Osteoblast (primary cell): ENCODE measurements around the gene BAHD1. TPM values are rescaled to one million over a fixed set of nuclear protein-coding genes. Genes with fewer than 3 reads are reported as not detected.
A peak's percentile ranks its signal among the peaks of the same experiment; 100 is the strongest.

Experiments
- DNase-seq: peaks from one replicate; pipeline ENCODE4 v3.0.0; 2011; ENCODE audit warnings: low spot score, mixed read lengths; ENCODE audit not compliant: insufficient read length; ENCODE audit errors: missing footprints
- H2AFZ ChIP-seq: 2 replicates; pipeline ENCODE4 v1.6.0; 2011; ENCODE audit warnings: mild to moderate bottlenecking, low read length
- H3K27ac ChIP-seq: 2 replicates; pipeline ENCODE4 v1.5.1; 2011; ENCODE audit warnings: mild to moderate bottlenecking, low read depth, low read length, moderate library complexity
- H3K27me3 ChIP-seq: 2 replicates; pipeline ENCODE4 v1.6.0; 2012; ENCODE audit warnings: mild to moderate bottlenecking, control low read depth, inconsistent platforms, low read length, moderate library complexity; ENCODE audit not compliant: insufficient read depth
- H3K36me3 ChIP-seq: 2 replicates; pipeline ENCODE4 v1.5.1; 2011; ENCODE audit warnings: mild to moderate bottlenecking, low read length, control low read depth, moderate library complexity; ENCODE audit not compliant: insufficient read depth
- H3K4me1 ChIP-seq: 2 replicates; pipeline ENCODE4 v1.5.1; 2011; ENCODE audit warnings: mild to moderate bottlenecking, low read length, control low read depth, moderate library complexity; ENCODE audit not compliant: insufficient read depth
- H3K4me2 ChIP-seq: 2 replicates; pipeline ENCODE4 v1.6.0; 2011; ENCODE audit warnings: mild to moderate bottlenecking, low read length; ENCODE audit not compliant: insufficient read depth
- H3K4me3 ChIP-seq: fragments of 200-600 bp; sonication (generic); 3 replicates; pipeline ENCODE4 v1.5.1; 2012; ENCODE audit warnings: mild to moderate bottlenecking, low read length, inconsistent platforms; ENCODE audit not compliant: insufficient read depth
- H3K79me2 ChIP-seq: 2 replicates; pipeline ENCODE4 v1.6.0; 2012; ENCODE audit warnings: mild to moderate bottlenecking, low read length, control low read depth, inconsistent platforms; ENCODE audit not compliant: insufficient read depth
- H3K9me3 ChIP-seq: 2 replicates; pipeline ENCODE4 v1.5.1; 2011; ENCODE audit warnings: low read depth, low read length, control low read depth
- H4K20me1 ChIP-seq: 2 replicates; pipeline ENCODE4 v1.6.0; 2012; ENCODE audit warnings: mild to moderate bottlenecking, low read length, control low read depth; ENCODE audit not compliant: insufficient read depth
- CTCF ChIP-seq: IDR thresholded peaks from 2 replicates; pipeline ENCODE4 v1.5.1; 2011; ENCODE audit warnings: mild to moderate bottlenecking, low read depth, low read length, moderate library complexity; ENCODE audit errors: extremely low read depth
- total RNA-seq: library from RNA; depleted of rRNA; stranded (reverse); fragments of >200 nt; gene quantifications from 2 replicates; pipeline ENCODE4 v1.2.3, GENCODE V29; 2012

Gene BAHD1
- total RNA-seq, 1 donor, result 10.5 TPM

GRCh38 chr15:40446144-40446543, 5.4 kb downstream of the BAHD1 start:
- DNase-seq, result peak; percentile 51
- Histone ChIP-seq H3K79me2 (peaks cover 69% of the 10 kb centered on the region), H3K27ac (no peak overlapping the region), H3K27me3 (no peaks in the 10 kb centered on the region), H3K4me3 (no peak overlapping the region), H3K9me3 (no peaks in the 10 kb centered on the region), H3K36me3 (no peaks in the 10 kb centered on the region), H4K20me1 (peaks cover 72% of the 10 kb centered on the region), H3K4me2 (no peak overlapping the region), H2AFZ (no peak overlapping the region), H3K4me1 (peaks cover 7% of the 10 kb centered on the region)
- no peak for TF ChIP-seq CTCF

GRCh38 chr15:40448354-40448753, 7.6 kb downstream of the BAHD1 start:
- Histone ChIP-seq H3K27me3 (no peaks in the 10 kb centered on the region), H4K20me1 (peaks cover 81% of the 10 kb centered on the region), H3K4me1 (peaks cover 7% of the 10 kb centered on the region), H3K79me2 (peaks cover 71% of the 10 kb centered on the region), H2AFZ (no peak overlapping the region), H3K27ac (no peak overlapping the region), H3K4me3 (no peak overlapping the region), H3K9me3 (no peaks in the 10 kb centered on the region), H3K4me2 (no peak overlapping the region), H3K36me3 (no peaks in the 10 kb centered on the region)
- DNase-seq, result no peak
- no peak for TF ChIP-seq CTCF

GRCh38 chr15:40449275-40449674, 8.5 kb downstream of the BAHD1 start:
- DNase-seq, result peak; percentile 81

GRCh38 chr15:40450047-40450446, 9.3 kb downstream of the BAHD1 start:
- Histone ChIP-seq H3K27me3 (no peaks in the 10 kb centered on the region), H4K20me1 (peaks cover 78% of the 10 kb centered on the region), H3K4me1 (peaks cover 15% of the 10 kb centered on the region), H3K36me3 (no peaks in the 10 kb centered on the region), H3K27ac (no peak overlapping the region), H2AFZ (no peak overlapping the region), H3K79me2 (peaks cover 62% of the 10 kb centered on the region), H3K4me2 (no peak overlapping the region), H3K9me3 (no peaks in the 10 kb centered on the region), H3K4me3 (no peak overlapping the region)
- DNase-seq, result no peak
- TF ChIP-seq CTCF, result no peak

More at GRCh38 chr15:40449275-40449674, 8.5 kb downstream of the BAHD1 start:
- Histone ChIP-seq H3K27me3 (no peaks in the 10 kb centered on the region), H4K20me1 (peaks cover 78% of the 10 kb centered on the region), H3K9me3 (no peaks in the 10 kb centered on the region), H3K36me3 (no peaks in the 10 kb centered on the region), H3K4me2 (no peak overlapping the region), H3K4me3 (no peak overlapping the region), H3K79me2 (peaks cover 62% of the 10 kb centered on the region), H3K4me1 (peaks cover 7% of the 10 kb centered on the region), H2AFZ (no peak overlapping the region), H3K27ac (no peak overlapping the region)
- no peak for TF ChIP-seq CTCF
